Measurements from ENCODE around the gene MTHFR.

- TF ChIP-seq CTCF (IDR thresholded peaks at IDR 0.05 in 4 of 5, conservative IDR thresholded peaks at IDR 0.05 in 1 of 5) (no peak), POLR2A (IDR thresholded peaks at IDR 0.05) (no peak)
Measured at GRCh38 chr1:11854519-11854918, 48.8 kb upstream of the MTHFR start.

Data from gastrocnemius medialis (tissue), 4 donors.